ENCODE results near the gene MAMSTR.

DNA sequence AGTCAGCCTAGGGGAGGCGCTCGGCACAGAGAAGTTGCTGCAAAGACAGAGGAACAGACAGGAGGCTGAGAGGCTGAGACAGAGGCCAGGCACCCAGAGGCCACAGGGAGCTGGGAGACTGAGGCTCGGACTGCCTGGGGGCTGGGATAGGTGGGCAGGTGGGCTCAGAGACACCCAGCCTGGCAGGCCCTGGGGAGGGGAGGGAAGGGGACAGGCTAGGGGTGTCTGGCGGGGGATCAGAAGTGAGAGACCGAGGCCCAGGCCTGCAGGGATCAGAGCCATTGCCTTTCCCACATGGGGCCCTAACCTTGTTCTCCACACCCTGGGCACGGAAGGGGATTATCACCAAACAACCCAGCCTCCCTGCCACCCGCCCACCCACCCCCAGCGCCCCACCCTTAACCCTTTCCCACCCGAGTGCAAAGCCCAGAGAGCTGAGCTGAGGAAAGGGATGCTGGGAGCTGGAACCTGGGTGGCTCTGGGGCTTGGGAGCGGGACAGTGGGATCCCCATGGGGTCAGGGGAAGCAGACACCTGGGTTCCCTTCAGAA lies 48.0 kb downstream of the MAMSTR start:
- TF ChIP-seq POLR2AphosphoS5 (IDR thresholded peaks at IDR 0.05; ENCODE audit: low read depth, low read length) (no peak), POLR2A (IDR thresholded peaks at IDR 0.05; ENCODE audit: low read depth, low read length) (no peak), TAF1 (IDR thresholded peaks at IDR 0.05; ENCODE audit: borderline replicate concordance, low read depth, low read length) (no peak)
